GM23248 (cell line): Measurements from ENCODE around the gene MON1B. TPM values are rescaled to one million over a fixed set of nuclear protein-coding genes. Genes with fewer than 3 reads are reported as not detected.

Experiments used
- DNase-seq: peaks from one replicate; pipeline ENCODE4 v3.0.0-alpha.2; 2015
- H2AFZ ChIP-seq: fragments of 200-600 bp; sonication (generic); 2 replicates; pipeline ENCODE4 v1.6.1; 2016; ENCODE audit warnings: antibody characterized with exemption
- H3F3A ChIP-seq: fragments of 200-600 bp; sonication (generic); 2 replicates; pipeline ENCODE4 v1.6.1; 2016; ENCODE audit warnings: mild to moderate bottlenecking, antibody characterized with exemption, mixed run types; ENCODE audit not compliant: insufficient read depth
- H3K27ac ChIP-seq: fragments of 200-600 bp; sonication (generic); 2 replicates; pipeline ENCODE4 v1.5.1; 2016; ENCODE audit warnings: mild to moderate bottlenecking
- H3K27me3 ChIP-seq: fragments of 200-600 bp; sonication (generic); replicated peaks from 2 replicates; pipeline ENCODE4 v1.6.1; 2016; ENCODE audit warnings: mild to moderate bottlenecking; ENCODE audit not compliant: insufficient read depth
- H3K36me3 ChIP-seq: fragments of 200-600 bp; sonication (generic); 2 replicates; pipeline ENCODE4 v1.6.1; 2016; ENCODE audit warnings: low read depth, mild to moderate bottlenecking
- H3K4me1 ChIP-seq: fragments of 200-600 bp; sonication (generic); 2 replicates; pipeline ENCODE4 v1.6.1; 2016; ENCODE audit warnings: mild to moderate bottlenecking; ENCODE audit not compliant: insufficient read depth
- H3K4me2 ChIP-seq: fragments of 200-600 bp; sonication (generic); one replicate; pipeline ENCODE4 v1.6.1; 2016; ENCODE audit warnings: mild to moderate bottlenecking; ENCODE audit not compliant: unreplicated experiment
- H3K4me3 ChIP-seq: fragments of 200-600 bp; sonication (generic); 2 replicates; pipeline ENCODE4 v1.5.1; 2016; ENCODE audit warnings: mild to moderate bottlenecking
- H3K79me2 ChIP-seq: fragments of 200-600 bp; sonication (generic); 2 replicates; pipeline ENCODE4 v1.6.1; 2016; ENCODE audit warnings: mild to moderate bottlenecking; ENCODE audit not compliant: insufficient read depth
- H3K9ac ChIP-seq: fragments of 200-600 bp; sonication (generic); 2 replicates; pipeline ENCODE4 v1.6.1; 2016; ENCODE audit warnings: mild to moderate bottlenecking
- H3K9me2 ChIP-seq: fragments of 200-600 bp; sonication (generic); 2 replicates; pipeline ENCODE4 v1.6.1; 2016; ENCODE audit warnings: mixed run types, mild to moderate bottlenecking, moderate library complexity; ENCODE audit not compliant: insufficient read depth
- H3K9me3 ChIP-seq: fragments of 200-600 bp; sonication (generic); one replicate; pipeline ENCODE4 v1.6.1; 2017; ENCODE audit warnings: low read depth
- H4K20me1 ChIP-seq: fragments of 200-600 bp; sonication (generic); 2 replicates; pipeline ENCODE4 v1.6.0; 2016; ENCODE audit not compliant: insufficient read depth
- EZH2 ChIP-seq: fragments of 200-600 bp; sonication (generic); IDR thresholded peaks from 2 replicates; pipeline ENCODE4 v1.6.1; 2018; ENCODE audit warnings: antibody characterized with exemption, mild to moderate bottlenecking; ENCODE audit not compliant: insufficient read depth, poor library complexity, severe bottlenecking
- EZH2phosphoT487 ChIP-seq: fragments of 200-600 bp; sonication (generic); IDR thresholded peaks from 2 replicates; pipeline ENCODE4 v1.6.1; 2018; ENCODE audit warnings: antibody characterized with exemption, moderate library complexity, mild to moderate bottlenecking, low read depth; ENCODE audit not compliant: insufficient read depth
- WGBS, 2 experiments: methylation state at CpG; one replicate each; pipeline ENCODE4 v1.1.6; 2015 to 2017; ENCODE audit warnings: low lambda C conversion rate in 2 of 2, low coverage in 1 of 2; ENCODE audit errors: missing lambda C conversion rate in 2 of 2; 5-methylcytosine and 5-hydroxymethylcytosine counted together
- in situ Hi-C: fragments of 300-500 bp; cut with MboI; formaldehyde crosslinking; loops from 2 replicates; pipeline ENCODE4 v1.15.0; 2020
- polyA plus RNA-seq: library from polyadenylated mRNA; unstranded; fragments of >200 nt; fragmentation: Nextera tagmentation; extraction: Ambion mirVana; gene quantifications from 2 replicates; pipeline ENCODE4 v1.2.1, GENCODE V29; 2016
- total RNA-seq: library from RNA; depleted of rRNA; stranded (reverse); fragments of >200 nt; shearing (Covaris generic); gene quantifications from 2 replicates; pipeline ENCODE4 v1.2.3, GENCODE V29; 2014; rRNA removed

MON1B gene
- total and polyA plus RNA-seq, 2 experiments from 2014 or later, result 9.3 to 22.8 TPM

GRCh38 chr16:77250400-77250799 lies 59.4 kb downstream of the MON1B start:
- H3K4me3 ChIP-seq, result no peak overlapping the region
- no peak overlapping the region for H3K27ac ChIP-seq
- H3K79me2 ChIP-seq, result no peaks in the 10 kb centered on the region
- H3F3A ChIP-seq, result no peaks in the 10 kb centered on the region
- in situ Hi-C loops, result no loop called here
- TF ChIP-seq EZH2phosphoT487 (no peak), EZH2 (no peak)
- no peaks in the 10 kb centered on the region; the same call in 1 of the 2 replicates for H3K27me3 ChIP-seq
- peak; percentile 2 for DNase-seq
- no peaks in the 10 kb centered on the region for H3K9me3 ChIP-seq
- no peaks in the 10 kb centered on the region for H3K36me3 ChIP-seq
- H4K20me1 ChIP-seq, result no peaks in the 10 kb centered on the region
- no peak overlapping the region for H3K4me2 ChIP-seq
- no peaks in the 10 kb centered on the region for H3K9me2 ChIP-seq
- no peaks in the 10 kb centered on the region for H3K4me1 ChIP-seq
- no peak overlapping the region for H3K9ac ChIP-seq
- H2AFZ ChIP-seq, result no peak overlapping the region
- WGBS, 2 experiments, result 39 to 45% methylated on average over 4 of the region's 4 CpGs

Other genes with a start within 250 kb of the MON1B start
- not detected in 2 replicates for gene SYCE1L, start 8.2 kb downstream of the MON1B start, total RNA-seq
- not detected in 2 replicates for gene SYCE1L, start 8.2 kb downstream of the MON1B start, polyA plus RNA-seq
- not detected in 2 replicates for gene ADAMTS18, start 243.8 kb downstream of the MON1B start, total RNA-seq
- not detected in 2 replicates for gene ADAMTS18, start 243.8 kb downstream of the MON1B start, polyA plus RNA-seq